ENCODE data around the gene RIN3. TPM values are rescaled to one million over a fixed set of nuclear protein-coding genes. Genes with fewer than 3 reads are reported as not detected.

The RIN3 gene
- total RNA-seq, 1 experiment from 2014 or later: 14.8 TPM

GRCh38 chr14:92584816-92585215 lies 71.2 kb downstream of the RIN3 start:
- POLR2A ChIA-PET (ENCODE audit: unreplicated experiment): interaction anchor here (0.6 kb wide), 1 partner anchor 200 kb away, joined by 6 read pairs; no protein-coding TSS in a partner anchor
- Histone ChIP-seq H4K20me1 (ENCODE audit: insufficient read depth) (no peaks in the 10 kb centered on the region), H3F3A (ENCODE audit: insufficient read depth, low read depth) (peaks cover 12% of the 10 kb centered on the region; the same call in 1 of the 2 replicates), H3K9me3 (ENCODE audit: insufficient read depth, low read depth) (no peaks in the 10 kb centered on the region), H3K27me3 (ENCODE audit: insufficient read depth, low read depth) (no peaks in the 10 kb centered on the region), H2AFZ (no peak overlapping the region), H3K36me3 (ENCODE audit: low read depth) (peaks cover 4% of the 10 kb centered on the region; the same call in 1 of the 2 replicates), H3K4me1 (replicated peaks; ENCODE audit: insufficient read depth) (peaks cover 19% of the 10 kb centered on the region; the same call in 1 of the 2 replicates), H3K9me2 (ENCODE audit: insufficient read depth) (no peaks in the 10 kb centered on the region), H3K4me2 (no peak overlapping the region), H3K79me2 (ENCODE audit: low read depth) (no peaks in the 10 kb centered on the region), H3K27ac (no peak overlapping the region; the same call in 1 of the 2 replicates), H3K4me3 (no peak overlapping the region)
- no TSS peak for BruUV-seq (replicated peaks)
- CTCF ChIA-PET: no interaction called here
- TF ChIP-seq, protein P1, sequence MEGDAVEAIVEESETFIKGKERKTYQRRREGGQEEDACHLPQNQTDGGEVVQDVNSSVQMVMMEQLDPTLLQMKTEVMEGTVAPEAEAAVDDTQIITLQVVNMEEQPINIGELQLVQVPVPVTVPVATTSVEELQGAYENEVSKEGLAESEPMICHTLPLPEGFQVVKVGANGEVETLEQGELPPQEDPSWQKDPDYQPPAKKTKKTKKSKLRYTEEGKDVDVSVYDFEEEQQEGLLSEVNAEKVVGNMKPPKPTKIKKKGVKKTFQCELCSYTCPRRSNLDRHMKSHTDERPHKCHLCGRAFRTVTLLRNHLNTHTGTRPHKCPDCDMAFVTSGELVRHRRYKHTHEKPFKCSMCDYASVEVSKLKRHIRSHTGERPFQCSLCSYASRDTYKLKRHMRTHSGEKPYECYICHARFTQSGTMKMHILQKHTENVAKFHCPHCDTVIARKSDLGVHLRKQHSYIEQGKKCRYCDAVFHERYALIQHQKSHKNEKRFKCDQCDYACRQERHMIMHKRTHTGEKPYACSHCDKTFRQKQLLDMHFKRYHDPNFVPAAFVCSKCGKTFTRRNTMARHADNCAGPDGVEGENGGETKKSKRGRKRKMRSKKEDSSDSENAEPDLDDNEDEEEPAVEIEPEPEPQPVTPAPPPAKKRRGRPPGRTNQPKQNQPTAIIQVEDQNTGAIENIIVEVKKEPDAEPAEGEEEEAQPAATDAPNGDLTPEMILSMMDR (conservative IDR thresholded peaks at IDR 0.05): no peak
- TF ChIP-seq EZH2 (IDR thresholded peaks at IDR 0.05; ENCODE audit: low read depth): no peak
- no peak for DNase-seq
- intact Hi-C loops (cut with micrococcal nuclease; ENCODE audit: unreplicated experiment): no loop called here

- H2AFZ ChIP-seq: no peak overlapping the region
- peaks cover 19% of the 10 kb centered on the region; the same call in 1 of the 2 replicates for H3K4me1 ChIP-seq (replicated peaks; ENCODE audit: insufficient read depth)
- intact Hi-C loops (cut with micrococcal nuclease; ENCODE audit: unreplicated experiment): no loop called here
- H3F3A ChIP-seq (ENCODE audit: insufficient read depth, low read depth): peaks cover 12% of the 10 kb centered on the region; the same call in 1 of the 2 replicates
- no peaks in the 10 kb centered on the region for H3K27me3 ChIP-seq (ENCODE audit: insufficient read depth, low read depth)
- no peak overlapping the region for H3K4me2 ChIP-seq
- no peaks in the 10 kb centered on the region for H3K79me2 ChIP-seq (ENCODE audit: low read depth)
- H3K9me2 ChIP-seq (ENCODE audit: insufficient read depth): no peaks in the 10 kb centered on the region
- H4K20me1 ChIP-seq (ENCODE audit: insufficient read depth): no peaks in the 10 kb centered on the region
- no TSS peak for BruUV-seq (replicated peaks)
- POLR2A ChIA-PET (ENCODE audit: unreplicated experiment): no interaction called here
- peak in 1 of 2 experiments; percentile 60 for DNase-seq
- TF ChIP-seq, protein P1 (conservative IDR thresholded peaks at IDR 0.05): no peak
- H3K36me3 ChIP-seq (ENCODE audit: low read depth): peaks cover 4% of the 10 kb centered on the region; the same call in 1 of the 2 replicates
- CTCF ChIA-PET: interaction anchor here (0.6 kb wide), 1 partner anchor 18 kb away, joined by 6 read pairs; no protein-coding TSS in a partner anchor
- no peak overlapping the region for H3K4me3 ChIP-seq
- H3K9me3 ChIP-seq (ENCODE audit: insufficient read depth, low read depth): no peaks in the 10 kb centered on the region
- H3K27ac ChIP-seq: peak overlapping the region; percentile 22; the same call in 1 of the 2 replicates
These were observed 72.7 kb downstream of the RIN3 start for GRCh38 chr14:92585981-92586937.

DNA sequence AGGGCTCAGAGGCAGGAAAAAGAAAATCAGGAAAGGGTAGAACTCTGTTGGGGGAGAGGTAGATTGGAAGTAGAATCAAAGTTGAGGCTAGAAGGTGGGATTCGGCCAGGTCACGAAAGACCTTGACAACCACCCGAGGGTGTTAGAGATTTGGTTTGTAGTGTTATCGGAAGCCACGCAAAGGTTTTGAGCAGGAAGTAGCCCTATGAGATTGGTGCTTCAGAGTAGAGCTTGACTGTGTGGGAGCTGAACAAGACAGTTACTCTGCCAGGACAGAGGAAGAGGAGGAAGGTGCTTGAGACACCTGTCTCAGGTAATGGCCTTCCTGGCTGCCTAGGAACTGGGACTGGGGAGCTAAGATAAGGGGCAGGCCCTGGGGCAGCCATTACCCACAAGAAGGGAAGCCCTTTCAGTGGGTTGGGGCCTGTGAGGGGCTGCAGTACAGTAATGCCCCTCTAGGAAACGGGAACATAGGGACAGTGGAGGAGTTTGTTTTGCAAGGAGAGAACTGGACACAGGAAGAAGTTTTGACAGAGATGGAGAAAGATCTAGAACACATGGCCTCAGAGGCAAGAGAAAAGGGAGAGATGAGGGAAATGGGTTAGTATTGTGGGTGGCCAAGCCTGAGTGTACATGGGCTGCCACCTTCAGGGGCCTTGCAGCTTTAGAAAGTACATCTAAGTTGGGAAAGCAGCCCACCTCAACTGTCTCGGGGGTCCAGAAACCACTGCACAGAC lies 73.5 kb downstream of the RIN3 start:
- intact Hi-C loops (cut with micrococcal nuclease; ENCODE audit: unreplicated experiment): no loop called here
- CTCF ChIA-PET: interaction anchor here (0.6 kb wide), 1 partner anchor 19 kb away, joined by 6 read pairs; no protein-coding TSS in a partner anchor
- H3K4me2 ChIP-seq: no peak overlapping the region

More for the DNA sequence above, 73.5 kb downstream of the RIN3 start:
- Histone ChIP-seq H3K9me3 (ENCODE audit: insufficient read depth, low read depth) (no peaks in the 10 kb centered on the region), H3F3A (ENCODE audit: insufficient read depth, low read depth) (peaks cover 12% of the 10 kb centered on the region; the same call in 1 of the 2 replicates), H3K9me2 (ENCODE audit: insufficient read depth) (no peaks in the 10 kb centered on the region), H3K4me1 (replicated peaks; ENCODE audit: insufficient read depth) (peaks cover 19% of the 10 kb centered on the region; the same call in 1 of the 2 replicates), H3K4me3 (no peak overlapping the region), H2AFZ (no peak overlapping the region), H4K20me1 (ENCODE audit: insufficient read depth) (no peaks in the 10 kb centered on the region), H3K79me2 (ENCODE audit: low read depth) (no peaks in the 10 kb centered on the region), H3K27me3 (ENCODE audit: insufficient read depth, low read depth) (no peaks in the 10 kb centered on the region), H3K36me3 (ENCODE audit: low read depth) (peaks cover 4% of the 10 kb centered on the region; the same call in 1 of the 2 replicates), H3K27ac (no peak overlapping the region)
- TF ChIP-seq, protein P1 (conservative IDR thresholded peaks at IDR 0.05): no peak
- no peak for TF ChIP-seq EZH2 (IDR thresholded peaks at IDR 0.05; ENCODE audit: low read depth)
- POLR2A ChIA-PET (ENCODE audit: unreplicated experiment): no interaction called here
- DNase-seq: no peak
- no TSS peak for BruUV-seq (replicated peaks)
